Left lung (tissue), 10 donors: ENCODE measurements around the gene MRPS18A. TPM values are rescaled to one million over a fixed set of nuclear protein-coding genes. Genes with fewer than 3 reads are reported as not detected.
"Not testable (repeated sequence)": the region's sequence is repeated elsewhere in the genome, so short reads cannot be mapped to it uniquely, and the experiment has no call there.

ENCODE experiments used
- ATAC-seq: fragments of 200-7000 bp; cut with Tn5 transposase; one replicate; pipeline ENCODE4 v1.9.1; 2020; ENCODE audit warnings: moderate library complexity
- DNase-seq, 4 donors: peaks; one replicate each; pipeline ENCODE4 v3.0.0-alpha.2; 2013 to 2020
- H3K27ac ChIP-seq, 2 donors: fragments of 200-600 bp; sonication (generic) in 1 of 2; one replicate each; pipeline versions ENCODE4 v1.5.0 to v1.8.0; 2020 to 2021
- H3K27me3 ChIP-seq, 2 donors: fragments of 200-600 bp; sonication (generic) in 1 of 2; one replicate each; pipeline versions ENCODE4 v1.5.0 to v1.8.0; 2020 to 2021
- H3K36me3 ChIP-seq, 2 donors: fragments of 200-600 bp; sonication (generic) in 1 of 2; one replicate each; pipeline versions ENCODE4 v1.5.0 to v1.8.0; 2020 to 2021
- H3K4me1 ChIP-seq, 2 donors: fragments of 200-600 bp; one replicate each; pipeline ENCODE4 v1.8.0; 2021
- H3K4me3 ChIP-seq, 2 donors: fragments of 200-600 bp; sonication (generic) in 1 of 2; one replicate each; pipeline versions ENCODE4 v1.5.0 to v1.8.0; 2020 to 2021; ENCODE audit warnings: mild to moderate bottlenecking in 1 of 2
- H3K9me3 ChIP-seq, 2 donors: fragments of 200-600 bp; sonication (generic) in 1 of 2; one replicate each; pipeline versions ENCODE4 v1.5.0 to v1.8.0; 2020 to 2021
- intact Hi-C, 2 donors: fragments of 100-400 bp; cut with DNase I; formaldehyde crosslinking; loops; one replicate each; pipeline versions ENCODE4 v1.11.2 to v1.14.2; 2022
- polyA plus RNA-seq, 6 donors: library from polyadenylated mRNA; unstranded; fragments of 120-200 nt; gene quantifications; one replicate each; pipeline ENCODE4 v1.2.1, GENCODE V29; 2013; ENCODE audit not compliant: insufficient read length in 6 of 6
- total RNA-seq, 2 donors: library from RNA; stranded (reverse); fragmentation: NEBNext Ultra II Directional; extraction: Animal tissue kit (Norgen Biotek cat#: 25700); gene quantifications; one replicate each; pipeline ENCODE4 v1.2.1, GENCODE V29; 2021
- TF ChIP-seq, protein P1 (sequence below), 2 donors: fragments of 200-600 bp; sonication (generic) in 1 of 2; IDR thresholded peaks; one replicate each; pipeline versions ENCODE4 v1.5.0 to v1.8.0; 2021; ENCODE audit warnings: antibody characterized with exemption in 2 of 2
- donor health status: DM: no; HTN: yes; CAD: no.
- donor health status: DM: no; HTN: no; CAD: no.

MRPS18A gene
- total and polyA plus RNA-seq, 8 donors, result 27.0 to 45.0 (median 38.0) TPM

GRCh38 chr6:43703512-43704429, 16.2 kb upstream of the MRPS18A start:
- ATAC-seq, result no peak
- no peaks in the 10 kb centered on the region for H3K27me3 ChIP-seq
- no peaks in the 10 kb centered on the region for H3K9me3 ChIP-seq
- peak overlapping the region; percentile 75 to 77 for H3K27ac ChIP-seq
- intact Hi-C loops, result no loop called here
- TF ChIP-seq, protein P1, sequence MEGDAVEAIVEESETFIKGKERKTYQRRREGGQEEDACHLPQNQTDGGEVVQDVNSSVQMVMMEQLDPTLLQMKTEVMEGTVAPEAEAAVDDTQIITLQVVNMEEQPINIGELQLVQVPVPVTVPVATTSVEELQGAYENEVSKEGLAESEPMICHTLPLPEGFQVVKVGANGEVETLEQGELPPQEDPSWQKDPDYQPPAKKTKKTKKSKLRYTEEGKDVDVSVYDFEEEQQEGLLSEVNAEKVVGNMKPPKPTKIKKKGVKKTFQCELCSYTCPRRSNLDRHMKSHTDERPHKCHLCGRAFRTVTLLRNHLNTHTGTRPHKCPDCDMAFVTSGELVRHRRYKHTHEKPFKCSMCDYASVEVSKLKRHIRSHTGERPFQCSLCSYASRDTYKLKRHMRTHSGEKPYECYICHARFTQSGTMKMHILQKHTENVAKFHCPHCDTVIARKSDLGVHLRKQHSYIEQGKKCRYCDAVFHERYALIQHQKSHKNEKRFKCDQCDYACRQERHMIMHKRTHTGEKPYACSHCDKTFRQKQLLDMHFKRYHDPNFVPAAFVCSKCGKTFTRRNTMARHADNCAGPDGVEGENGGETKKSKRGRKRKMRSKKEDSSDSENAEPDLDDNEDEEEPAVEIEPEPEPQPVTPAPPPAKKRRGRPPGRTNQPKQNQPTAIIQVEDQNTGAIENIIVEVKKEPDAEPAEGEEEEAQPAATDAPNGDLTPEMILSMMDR (IDR thresholded peaks at IDR 0.05), result no peak
- H3K36me3 ChIP-seq, result no peaks in the 10 kb centered on the region
- peaks cover 28 to 83% of the 10 kb centered on the region in 2 donors for H3K4me1 ChIP-seq
- no peak overlapping the region for H3K4me3 ChIP-seq
- DNase-seq, result no peak

GRCh38 chr6:43702534-43703440, 15.2 kb upstream of the MRPS18A start:
- Histone ChIP-seq H3K36me3 (no peaks in the 10 kb centered on the region), H3K9me3 (no peaks in the 10 kb centered on the region), H3K4me1 (peaks cover 30 to 80% of the 10 kb centered on the region in 2 donors), H3K27ac (peak overlapping the region; percentile 75 to 77), H3K4me3 (no peak overlapping the region), H3K27me3 (no peaks in the 10 kb centered on the region)
- intact Hi-C loops, result no loop called here
- ATAC-seq, result peak; percentile 92
- TF ChIP-seq, protein P1 (IDR thresholded peaks at IDR 0.05), result no peak
- DNase-seq, result peak; percentile 81 to 93 (median 90)

DNA sequence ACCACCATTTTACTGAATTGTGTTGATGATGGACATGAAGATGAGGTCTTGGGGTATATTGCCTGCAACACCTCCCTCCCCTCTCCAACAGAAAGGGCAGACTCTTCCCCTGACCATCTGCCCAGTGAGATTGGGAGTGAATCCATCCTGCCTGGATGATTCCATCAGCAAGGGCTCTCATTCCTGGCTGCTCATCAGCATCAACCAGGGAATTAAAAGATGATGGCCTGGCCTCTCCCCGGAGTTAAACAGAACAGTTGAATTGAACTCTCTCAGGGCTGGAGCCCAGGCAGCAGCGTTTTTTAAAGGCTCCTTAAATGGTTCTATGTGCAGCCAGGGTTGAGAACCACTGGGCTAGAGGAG, 14.6 kb upstream of the MRPS18A start:
- Histone ChIP-seq H3K27ac (peak overlapping the region; percentile 75 to 77), H3K4me3 (no peak overlapping the region), H3K36me3 (no peaks in the 10 kb centered on the region), H3K9me3 (no peaks in the 10 kb centered on the region), H3K4me1 (peaks cover 30 to 74% of the 10 kb centered on the region in 2 donors), H3K27me3 (no peaks in the 10 kb centered on the region)
- TF ChIP-seq, protein P1 (IDR thresholded peaks at IDR 0.05), result no peak
- ATAC-seq (no peak), DNase-seq (no peak)
- intact Hi-C loops, result no loop called here

GRCh38 chr6:43700939-43701560, 13.5 kb upstream of the MRPS18A start:
- H3K9me3 ChIP-seq, DNase-seq, intact Hi-C loops, H3K36me3 ChIP-seq, H3K27me3 ChIP-seq, H3K4me3 ChIP-seq, ATAC-seq, H3K27ac ChIP-seq: not testable (repeated sequence)
- H3K4me1 ChIP-seq, result peaks cover 30 to 64% of the 10 kb centered on the region in 2 donors

- no peaks in the 10 kb centered on the region for H3K9me3 ChIP-seq
- ATAC-seq, result peak; percentile 4
- H3K36me3 ChIP-seq, result no peaks in the 10 kb centered on the region
- TF ChIP-seq, protein P1 (IDR thresholded peaks at IDR 0.05), result no peak
- intact Hi-C loops, result no loop called here
- H3K4me3 ChIP-seq, result no peak overlapping the region
- H3K27ac ChIP-seq, result peak overlapping the region in 1 of 2 donors; percentile 37
- H3K4me1 ChIP-seq, result peaks cover 27 to 59% of the 10 kb centered on the region in 2 donors
- no peak for DNase-seq
- H3K27me3 ChIP-seq, result no peaks in the 10 kb centered on the region
These were observed 12.1 kb upstream of the MRPS18A start for GRCh38 chr6:43699564-43700186.
